H1 (cell line): Measurements from ENCODE around the gene ARL2. TPM values are rescaled to one million over a fixed set of nuclear protein-coding genes. Genes with fewer than 3 reads are reported as not detected.

Experiments
- CTCF ChIA-PET: fragments of 300-600 bp; sonication (Branson Sonifier 250); formaldehyde crosslinking; loops from one replicate; lab custom pipeline; 2021; ENCODE audit not compliant: partially characterized antibody; lab: Charles Lee
- POLR2A ChIA-PET: fragments of 300-600 bp; sonication (Branson Sonifier 250); formaldehyde crosslinking; loops from one replicate; lab custom pipeline; 2021; ENCODE audit warnings: inconsistent platforms; ENCODE audit not compliant: partially characterized antibody; lab: Charles Lee
- DNase-seq, 2 experiments: peaks; one replicate each; pipeline versions ENCODE4 v3.0.0 to v3.0.0-alpha.2; 2010 to 2022; ENCODE audit warnings: low spot score in 2 of 2, low read depth in 1 of 2, mixed read lengths in 1 of 2
- FAIRE-seq: peaks from 2 replicates; lab custom pipeline; 2011; peaks lifted over from hg19 to GRCh38; lab: Jason Lieb, UNC
- H2AFZ ChIP-seq: 2 replicates; pipeline ENCODE4 v1.8.1; 2012; ENCODE audit warnings: low read length, inconsistent platforms
- H2AK5ac ChIP-seq: 2 replicates; pipeline ENCODE4 v1.6.1; 2013; ENCODE audit warnings: low read depth, low read length
- H2BK120ac ChIP-seq: replicated peaks from 2 replicates; pipeline ENCODE3; 2013; ENCODE audit warnings: low read depth, low read length, inconsistent platforms
- H2BK12ac ChIP-seq: 2 replicates; pipeline ENCODE4 v1.6.1; 2013; ENCODE audit warnings: low read depth, low read length
- H2BK15ac ChIP-seq: 2 replicates; pipeline ENCODE4 v1.6.1; 2013; ENCODE audit warnings: low read length
- H2BK20ac ChIP-seq: 2 replicates; pipeline ENCODE4 v1.6.1; 2013; ENCODE audit warnings: low read length
- H2BK5ac ChIP-seq: 2 replicates; pipeline ENCODE4 v1.6.1; 2013; ENCODE audit warnings: low read depth, low read length
- H3K14ac ChIP-seq: 2 replicates; pipeline ENCODE4 v1.6.1; 2013; ENCODE audit warnings: inconsistent platforms; ENCODE audit not compliant: insufficient read length
- H3K18ac ChIP-seq: 2 replicates; pipeline ENCODE4 v1.6.1; 2013; ENCODE audit warnings: low read length; ENCODE audit errors: extremely low read depth
- H3K23ac ChIP-seq: 2 replicates; pipeline ENCODE4 v1.6.1; 2013; ENCODE audit warnings: inconsistent platforms; ENCODE audit not compliant: insufficient read length
- H3K23me2 ChIP-seq: 2 replicates; pipeline ENCODE4 v1.6.1; 2013; ENCODE audit warnings: low read depth, low read length
- H3K27ac ChIP-seq: 2 replicates; pipeline ENCODE4 v1.6.1; 2011; ENCODE audit warnings: low read depth, low read length, inconsistent platforms
- H3K27me3 ChIP-seq, 4 experiments: replicated peaks in 1 of 4; 1 replicate in 1 of 4; 2 replicates in 3 of 4; pipeline versions ENCODE4 v1.6.1 to v1.8.1; 2011 to 2013; ENCODE audit warnings: low read length in 3 of 4, mild to moderate bottlenecking in 3 of 4, inconsistent platforms in 2 of 4, mixed read lengths in 2 of 4, moderate library complexity in 1 of 4; ENCODE audit not compliant: control insufficient read depth in 3 of 4, insufficient read depth in 3 of 4; ENCODE audit errors: extremely low read depth in 1 of 4
- H3K36me3 ChIP-seq, 4 experiments: 2 replicates each; pipeline versions ENCODE4 v1.6.1 to v1.8.1; 2011 to 2013; ENCODE audit warnings: mild to moderate bottlenecking in 4 of 4, low read length in 3 of 4, moderate library complexity in 2 of 4, control low read depth in 1 of 4, inconsistent platforms in 1 of 4; ENCODE audit not compliant: insufficient read depth in 4 of 4, control insufficient read depth in 2 of 4
- H3K4ac ChIP-seq: replicated peaks from 2 replicates; pipeline ENCODE3; 2013; ENCODE audit warnings: low read length, low read depth, mixed read lengths, inconsistent platforms; ENCODE audit not compliant: insufficient read length
- H3K4me1 ChIP-seq, 4 experiments: replicated peaks in 1 of 4; 1 replicate in 1 of 4; 2 replicates in 3 of 4; pipeline versions ENCODE4 v1.6.1 to v1.8.1; 2011 to 2013; ENCODE audit warnings: low read length in 3 of 4, inconsistent platforms in 2 of 4, mixed read lengths in 1 of 4; ENCODE audit not compliant: insufficient read depth in 4 of 4, control insufficient read depth in 3 of 4
- H3K4me2 ChIP-seq, 2 experiments: 2 replicates each; pipeline versions ENCODE4 v1.6.1 to v1.8.1; 2011 to 2013; ENCODE audit warnings: low read depth in 2 of 2, low read length in 2 of 2, control low read depth in 1 of 2, inconsistent platforms in 1 of 2, mild to moderate bottlenecking in 1 of 2; ENCODE audit not compliant: insufficient read depth in 1 of 2
- H3K4me3 ChIP-seq, 4 experiments: fragments of 200-600, 300-600 bp in 1 of 4; sonication (generic), shearing (Covaris generic), sonication (Bioruptor Twin) in 1 of 4; 2 replicates each; pipeline versions ENCODE4 v1.5.1 to v1.8.1; 2011 to 2016; ENCODE audit warnings: low read length in 4 of 4, low read depth in 3 of 4, control low read depth in 2 of 4, inconsistent platforms in 2 of 4, mild to moderate bottlenecking in 2 of 4, mixed read lengths in 1 of 4, moderate library complexity in 1 of 4; ENCODE audit not compliant: insufficient read depth in 2 of 4; ENCODE audit errors: extremely low read depth in 1 of 4
- H3K56ac ChIP-seq: replicated peaks from 2 replicates; pipeline ENCODE3; 2013; ENCODE audit warnings: low read depth, mild to moderate bottlenecking, mixed read lengths, low read length, inconsistent platforms; ENCODE audit not compliant: insufficient read length
- H3K79me1 ChIP-seq: 2 replicates; pipeline ENCODE4 v1.6.1; 2013; ENCODE audit warnings: low read depth, low read length, control low read depth
- H3K79me2 ChIP-seq, 2 experiments: 2 replicates each; pipeline versions ENCODE4 v1.6.1 to v1.8.1; 2012 to 2013; ENCODE audit warnings: low read length in 2 of 2, mild to moderate bottlenecking in 2 of 2, inconsistent platforms in 1 of 2; ENCODE audit not compliant: insufficient read depth in 2 of 2, control insufficient read depth in 1 of 2
- H3K9ac ChIP-seq, 4 experiments: replicated peaks in 1 of 4; 1 replicate in 1 of 4; 2 replicates in 3 of 4; pipeline versions ENCODE4 v1.6.1 to v1.8.1; 2011 to 2013; ENCODE audit warnings: low read depth in 3 of 4, low read length in 3 of 4, control low read depth in 2 of 4, mild to moderate bottlenecking in 2 of 4, moderate library complexity in 2 of 4, inconsistent platforms in 1 of 4; ENCODE audit errors: extremely low read depth in 1 of 4
- H3K9me3 ChIP-seq, 2 experiments: 2 replicates each; pipeline versions ENCODE4 v1.6.1 to v1.8.1; 2012 to 2013; ENCODE audit warnings: mild to moderate bottlenecking in 2 of 2, moderate library complexity in 2 of 2, control low read depth in 1 of 2, inconsistent platforms in 1 of 2, low read depth in 1 of 2, low read length in 1 of 2, mixed read lengths in 1 of 2; ENCODE audit not compliant: insufficient read depth in 2 of 2
- H4K20me1 ChIP-seq, 2 experiments: replicated peaks in 1 of 2; 2 replicates each; pipeline versions ENCODE3 to v1.8.1; 2011 to 2013; ENCODE audit warnings: inconsistent platforms in 2 of 2, low read length in 2 of 2, mild to moderate bottlenecking in 1 of 2; ENCODE audit not compliant: insufficient read depth in 2 of 2, control insufficient read depth in 1 of 2
- H4K5ac ChIP-seq: 2 replicates; pipeline ENCODE4 v1.6.1; 2013; ENCODE audit warnings: low read length, low read depth, mixed read lengths, inconsistent platforms; ENCODE audit not compliant: insufficient read length
- H4K8ac ChIP-seq: 2 replicates; pipeline ENCODE4 v1.8.0; 2013; ENCODE audit warnings: mild to moderate bottlenecking, moderate library complexity, low read length, inconsistent platforms; ENCODE audit not compliant: insufficient read depth; ENCODE audit errors: extremely low read depth
- H4K91ac ChIP-seq: replicated peaks from 2 replicates; pipeline ENCODE3; 2013; ENCODE audit warnings: low read length, mixed read lengths, inconsistent platforms; ENCODE audit not compliant: insufficient read length
- ATF2 ChIP-seq: IDR thresholded peaks from 2 replicates; pipeline ENCODE4 v1.6.1; 2012; ENCODE audit warnings: low read length, inconsistent platforms
- CEBPB ChIP-seq: IDR thresholded peaks from 2 replicates; pipeline ENCODE4 v1.6.1; 2012; ENCODE audit warnings: low read depth, low read length
- E2F6 ChIP-seq: IDR thresholded peaks from 2 replicates; pipeline ENCODE4 v1.6.1; 2012; ENCODE audit warnings: inconsistent platforms
- JUND ChIP-seq: IDR thresholded peaks from 2 replicates; pipeline ENCODE4 v1.6.1; 2011; ENCODE audit warnings: mild to moderate bottlenecking, improper control_type of control experiment, low read length
- PHF8 ChIP-seq: fragments of 200-600 bp; sonication (generic); conservative IDR thresholded peaks from 2 replicates; pipeline ENCODE4 v1.7.1; 2012; ENCODE audit warnings: low read depth, mild to moderate bottlenecking, inconsistent platforms, low read length, moderate library complexity
- RAD21 ChIP-seq, 2 experiments: IDR thresholded peaks in 1 of 2; conservative IDR thresholded peaks in 1 of 2; 2 replicates each; pipeline ENCODE4 v1.6.1; 2011; ENCODE audit warnings: low read depth in 2 of 2, low read length in 2 of 2, improper control_type of control experiment in 1 of 2, inconsistent platforms in 1 of 2, mild to moderate bottlenecking in 1 of 2, moderate library complexity in 1 of 2
- SAP30 ChIP-seq: fragments of 300-600 bp; sonication (generic); IDR thresholded peaks from 2 replicates; pipeline ENCODE4 v1.7.1; 2012; ENCODE audit warnings: low read length, moderate library complexity, mild to moderate bottlenecking, inconsistent platforms; ENCODE audit not compliant: insufficient read depth, insufficient replicate concordance
- SP1 ChIP-seq: IDR thresholded peaks from 2 replicates; pipeline ENCODE4 v1.6.1; 2011; ENCODE audit warnings: low read depth, low read length
- SP2 ChIP-seq: IDR thresholded peaks from 2 replicates; pipeline ENCODE4 v1.6.1; 2012; ENCODE audit warnings: mild to moderate bottlenecking, low read length, inconsistent platforms
- SRF ChIP-seq: IDR thresholded peaks from 2 replicates; pipeline ENCODE4 v1.6.1; 2011; ENCODE audit warnings: mild to moderate bottlenecking, low read depth, low read length, moderate library complexity
- WGBS, 2 experiments: shearing (Covaris generic) in 1 of 2; methylation state at CpG; one replicate each; pipeline versions ENCODE4 v1.1.6 to v1.1.7; 2013 to 2015; ENCODE audit warnings: low lambda C conversion rate in 2 of 2, mixed read lengths in 2 of 2, inconsistent platforms in 1 of 2, low coverage in 1 of 2, missing lambda C conversion rate in 1 of 2; ENCODE audit not compliant: insufficient replicate concordance in 2 of 2, insufficient coverage in 1 of 2, insufficient read length in 1 of 2; ENCODE audit errors: extremely low coverage in 1 of 2, missing lambda C conversion rate in 1 of 2; 5-methylcytosine and 5-hydroxymethylcytosine counted together
- polyA plus RNA-seq, 7 experiments: library from polyadenylated mRNA; depleted of rRNA in 3 of 7; stranded (reverse) in 5 of 7; unstranded in 2 of 7; fragments of >200 nt in 5 of 7; fragments of 200-250 nt in 2 of 7; gene quantifications; 1 replicate in 5 of 7; 2 replicates in 1 of 7; 4 replicates in 1 of 7; pipeline versions ENCODE4 v1.2.1 to v1.2.3, GENCODE V29; 2011 to 2013; ENCODE audit warnings: missing spikeins in 2 of 7, mixed read lengths in 2 of 7
- total RNA-seq: library from RNA; stranded (reverse); fragmentation: NEBNext Ultra II Directional; extraction: Animal tissue kit (Norgen Biotek cat#: 25700); gene quantifications from 2 replicates; pipeline ENCODE4 v1.2.1, GENCODE V29; 2021

The ARL2 gene
- total and polyA plus RNA-seq, 2 of the 8 experiments (the other 6 are each of a cell fraction or from before 2014, with no cell fraction given) = 186 to 535 TPM

GRCh38 chr11:65017937-65018336 is 4.0 kb downstream of the ARL2 start:
- POLR2A ChIA-PET = interaction anchor here (1.5 kb wide), 1 partner anchor 65 kb away, joined by 4 read pairs; no protein-coding TSS in a partner anchor

More at GRCh38 chr11:65017937-65018336, 4.0 kb downstream of the ARL2 start:
- H2AK5ac ChIP-seq = no peak overlapping the region
- FAIRE-seq (no peak), DNase-seq (no peak)
- H4K8ac ChIP-seq = no peak overlapping the region
- no peak overlapping the region for H3K23ac ChIP-seq
- H2BK12ac ChIP-seq = no peak overlapping the region
- no peak overlapping the region for H2BK120ac ChIP-seq
- H3K27me3 ChIP-seq = no peaks in the 10 kb centered on the region
- CTCF ChIA-PET = interaction anchor here (1.1 to 2.3 kb wide), 9 partner anchors 9 to 149 kb away, joined by 3 to 8 read pairs (median 4); partner anchors contain the start of genes BATF2 and SNX15
- H2BK15ac ChIP-seq = no peak overlapping the region
- no peak overlapping the region for H4K91ac ChIP-seq
- H3K18ac ChIP-seq = no peak overlapping the region
- no peak for TF ChIP-seq SP1
- no peak for TF ChIP-seq RAD21 (IDR thresholded peaks at IDR 0.05 in 1 of 2, conservative IDR thresholded peaks at IDR 0.05 in 1 of 2; ENCODE audit: low read depth in 2 of 2, low read length in 2 of 2)
- no peak for TF ChIP-seq ATF2
- no peak for TF ChIP-seq SRF
- no peak for TF ChIP-seq JUND
- TF ChIP-seq CEBPB = no peak
- no peak for TF ChIP-seq E2F6
- no peak for TF ChIP-seq SP2
- no peak for TF ChIP-seq PHF8
- no peak for TF ChIP-seq SAP30
- peaks cover 0 to 6% (median under 1%) of the 10 kb centered on the region in 4 experiments; a peak in 4 of 7 replicates for H3K4me1 ChIP-seq
- no peak overlapping the region for H2BK5ac ChIP-seq
- no peaks in the 10 kb centered on the region for H3K79me1 ChIP-seq
- 94% methylated on average over 6 of the region's 6 CpGs; no CpG with 5 or more reads in 1 of the 2 experiments for WGBS, 2 experiments
- H2BK20ac ChIP-seq = no peak overlapping the region
- H3K4me2 ChIP-seq = no peak overlapping the region
- no peaks in the 10 kb centered on the region for H3K9me3 ChIP-seq
- no peak overlapping the region for H3K4me3 ChIP-seq
- peaks cover 2% of the 10 kb centered on the region; the same call in 1 of the 2 replicates for H3K23me2 ChIP-seq
- H3K36me3 ChIP-seq = peaks cover 3 to 28% (median 18%) of the 10 kb centered on the region in 4 experiments; a peak in 6 of 8 replicates
- H3K79me2 ChIP-seq = peaks cover 0 to 10% of the 10 kb centered on the region in 2 experiments; a peak in 1 of 4 replicates
- H3K14ac ChIP-seq = no peak overlapping the region
- no peak overlapping the region for H3K9ac ChIP-seq
- H2AFZ ChIP-seq = no peak overlapping the region
- H3K27ac ChIP-seq = no peak overlapping the region
- no peak overlapping the region for H3K56ac ChIP-seq
- no peak overlapping the region for H3K4ac ChIP-seq
- no peak overlapping the region for H4K5ac ChIP-seq
- peaks cover 3 to 8% of the 10 kb centered on the region in 2 experiments for H4K20me1 ChIP-seq
